GM18526 (cell line): Measurements from ENCODE around the gene AFAP1.

Experiments
- POLR2A ChIP-seq: IDR thresholded peaks from 3 replicates; pipeline ENCODE4 v1.6.1; 2011; ENCODE audit not compliant: insufficient read length; ENCODE audit errors: extremely low read depth

Gene AFAP1

GRCh38 chr4:7753931-7754465, 185.7 kb downstream of the AFAP1 start:
- TF ChIP-seq POLR2A: no peak

- TF ChIP-seq POLR2A: no peak
Measured at GRCh38 chr4:7753271-7753670, 186.4 kb downstream of the AFAP1 start.

GRCh38 chr4:7752649-7753048, 187.0 kb downstream of the AFAP1 start:
- no peak for TF ChIP-seq POLR2A

- no peak for TF ChIP-seq POLR2A
Measured at GRCh38 chr4:7750972-7751371, 188.7 kb downstream of the AFAP1 start.

GRCh38 chr4:7750523-7750922, 189.1 kb downstream of the AFAP1 start:
- no peak for TF ChIP-seq POLR2A

- TF ChIP-seq POLR2A: no peak
Measured at GRCh38 chr4:7747566-7747965, 192.1 kb downstream of the AFAP1 start.

- no peak for TF ChIP-seq POLR2A
Measured at GRCh38 chr4:7747062-7747385, 192.6 kb downstream of the AFAP1 start.

GRCh38 chr4:7746351-7747061, 193.2 kb downstream of the AFAP1 start:
- no peak for TF ChIP-seq POLR2A

GRCh38 chr4:7745301-7745885, 194.3 kb downstream of the AFAP1 start:
- TF ChIP-seq POLR2A: no peak

GRCh38 chr4:7744142-7744804, 195.4 kb downstream of the AFAP1 start:
- no peak for TF ChIP-seq POLR2A

GRCh38 chr4:7742807-7743280, 196.8 kb downstream of the AFAP1 start:
- no peak for TF ChIP-seq POLR2A

GRCh38 chr4:7741946-7742806, 197.5 kb downstream of the AFAP1 start:
- TF ChIP-seq POLR2A: no peak

- TF ChIP-seq POLR2A: no peak
Measured at GRCh38 chr4:7740866-7741525, 198.7 kb downstream of the AFAP1 start.

- no peak for TF ChIP-seq POLR2A
Measured at GRCh38 chr4:7739918-7740865, 199.5 kb downstream of the AFAP1 start.
